GM18520 (cell line): ENCODE measurements around the gene JAK1.
"Not testable (repeated sequence)": the region's sequence is repeated elsewhere in the genome, so short reads cannot be mapped to it uniquely, and the experiment has no call there.

ENCODE experiments used
- ATAC-seq: cut with Tn5 transposase; IDR thresholded peaks from one replicate; pipeline ENCODE4 v1.9.1; 2021; ENCODE audit not compliant: unreplicated experiment

The JAK1 gene

DNA sequence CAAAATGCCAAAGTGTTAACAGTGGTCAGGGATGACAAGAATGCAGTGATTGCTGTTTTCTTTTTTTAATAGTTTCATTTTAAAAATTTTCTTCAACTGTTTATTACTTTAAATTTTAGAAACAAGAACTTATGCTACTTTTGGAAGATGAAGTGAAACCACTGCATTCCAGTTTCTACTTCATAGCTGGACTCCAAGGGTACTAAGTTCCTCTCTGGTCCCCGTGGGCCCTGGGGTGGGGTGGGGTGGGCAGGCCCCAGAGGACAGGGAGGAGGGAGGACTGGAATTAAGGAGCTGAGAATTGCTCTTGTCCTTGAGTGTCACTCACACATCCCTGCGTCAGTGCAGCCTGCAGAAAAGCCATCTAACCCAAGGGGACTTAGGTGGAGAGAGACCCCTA is 124.1 kb downstream of the JAK1 start:
- ATAC-seq: no peak

DNA sequence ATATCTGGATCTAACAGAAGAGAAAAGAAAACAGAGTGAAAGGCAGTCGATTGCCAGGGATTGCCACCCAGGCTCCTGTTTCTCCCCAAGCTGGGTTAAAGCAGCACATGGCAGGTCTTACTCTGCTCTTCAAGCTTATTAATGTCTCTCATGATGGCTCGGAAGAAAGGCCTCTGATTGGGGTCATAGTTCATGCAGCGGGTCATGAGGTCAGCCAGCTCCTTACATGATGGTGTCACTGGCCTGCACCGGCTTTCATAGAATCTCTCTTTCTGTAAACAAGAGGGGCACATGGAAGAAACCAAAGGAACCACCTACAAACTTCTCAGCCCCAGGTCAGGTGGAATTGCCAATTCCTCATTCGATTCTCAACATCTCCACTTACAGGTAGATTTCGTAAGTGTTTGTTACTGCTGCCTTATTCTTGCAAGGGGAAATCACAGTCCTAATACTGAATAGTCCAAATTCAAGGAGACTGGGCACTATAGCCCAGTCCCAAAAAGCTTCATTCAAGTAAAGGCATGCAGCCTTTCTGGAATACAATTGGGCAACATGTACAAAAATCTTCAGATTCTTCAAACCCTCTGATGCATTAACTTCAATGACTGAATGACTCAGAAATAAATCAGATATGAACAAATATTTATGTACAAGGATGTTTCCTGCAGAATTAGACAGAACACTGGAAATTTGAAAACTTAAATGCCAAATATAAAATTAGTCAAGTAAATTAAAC is 124.9 kb downstream of the JAK1 start:
- no peak for ATAC-seq

DNA sequence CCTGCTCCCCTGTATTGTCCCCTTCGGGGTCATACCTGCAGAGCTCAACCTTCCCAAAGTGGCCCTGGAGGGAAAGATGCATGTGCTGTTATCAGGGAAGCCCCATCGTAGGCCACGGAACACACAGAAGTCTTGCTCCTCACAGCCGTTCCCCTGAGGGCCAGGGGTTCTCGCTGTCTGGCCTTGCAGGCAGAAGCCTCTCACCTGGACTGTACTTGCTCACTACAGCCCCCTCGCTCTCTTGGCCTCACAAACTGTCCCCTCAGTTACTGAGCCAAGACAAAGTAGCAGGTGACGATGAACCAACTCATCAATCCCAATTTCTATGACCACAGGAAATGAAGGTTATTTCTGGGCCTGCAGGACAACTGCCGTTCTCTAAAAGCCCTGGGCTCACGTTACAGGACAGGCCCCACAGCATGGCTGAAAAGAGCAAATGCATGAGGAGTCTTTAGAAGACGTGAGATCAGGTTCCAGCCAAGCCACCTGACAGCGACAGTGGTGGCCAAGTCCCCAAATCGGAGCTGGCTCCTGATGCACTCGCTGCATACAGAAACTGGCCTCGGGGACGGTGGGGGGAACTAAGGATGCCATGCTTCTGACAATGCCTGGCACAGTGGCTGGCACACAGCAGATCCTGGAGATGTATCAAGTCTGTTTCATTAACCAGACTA is 126.5 kb downstream of the JAK1 start:
- ATAC-seq: no peak

DNA sequence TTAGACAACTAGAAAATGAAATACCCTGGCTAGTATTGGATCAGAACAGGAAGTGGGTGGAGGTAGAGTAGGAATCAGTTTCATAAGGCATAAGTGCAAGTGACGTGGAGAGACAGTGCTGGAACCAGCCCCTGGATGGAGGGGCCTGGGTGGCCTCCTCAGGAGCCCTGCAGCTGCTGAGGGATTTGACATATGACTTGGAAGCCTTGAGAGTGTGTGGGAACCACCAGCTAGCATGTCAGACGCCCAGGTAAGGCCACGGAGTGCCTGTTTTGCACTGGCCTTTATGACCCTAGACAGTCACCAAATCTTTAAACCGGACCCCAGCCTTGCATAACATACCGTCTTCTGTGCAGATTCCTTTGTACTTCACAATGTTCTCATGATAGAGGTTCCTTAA is 127.1 kb downstream of the JAK1 start:
- ATAC-seq: no peak

DNA sequence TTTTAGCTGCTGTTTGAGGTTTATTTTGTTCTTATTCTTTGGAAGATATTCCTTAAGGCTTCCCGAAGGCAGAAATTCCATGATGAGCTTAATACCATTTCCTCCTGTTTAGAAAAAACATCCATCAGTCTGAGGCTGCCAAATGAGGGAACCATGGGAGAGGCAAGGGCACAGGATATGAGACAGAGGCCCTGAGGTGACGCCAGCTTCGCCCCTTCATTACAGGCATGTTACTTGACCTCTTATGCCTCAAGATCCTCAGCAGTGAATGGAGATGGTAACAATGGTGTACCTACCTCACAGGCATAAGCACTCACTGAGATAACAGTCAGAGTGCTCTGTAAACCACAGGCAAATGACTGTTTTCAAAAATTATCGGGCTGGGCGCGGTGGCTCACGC is 127.9 kb downstream of the JAK1 start:
- ATAC-seq: no peak

DNA sequence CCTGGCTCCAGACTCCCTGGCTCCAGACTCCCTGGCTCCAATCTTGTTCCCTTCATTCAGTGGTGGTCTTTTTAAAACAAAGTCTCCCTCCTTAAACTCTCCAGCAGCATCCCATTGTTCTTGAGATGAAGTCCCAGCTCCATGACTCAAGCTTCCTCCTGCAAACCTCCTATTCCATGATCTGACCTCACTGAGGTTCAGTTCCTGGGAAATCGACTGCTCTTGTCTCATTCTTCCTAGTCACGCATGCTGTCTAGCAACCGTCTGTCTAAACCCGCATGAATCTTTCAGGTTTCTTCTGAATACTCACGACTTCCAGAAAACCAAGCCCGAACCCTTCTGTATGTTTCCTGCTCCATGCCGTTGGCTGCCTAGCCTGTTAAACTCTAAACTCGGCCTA is 129.5 kb downstream of the JAK1 start:
- ATAC-seq: no peak

DNA sequence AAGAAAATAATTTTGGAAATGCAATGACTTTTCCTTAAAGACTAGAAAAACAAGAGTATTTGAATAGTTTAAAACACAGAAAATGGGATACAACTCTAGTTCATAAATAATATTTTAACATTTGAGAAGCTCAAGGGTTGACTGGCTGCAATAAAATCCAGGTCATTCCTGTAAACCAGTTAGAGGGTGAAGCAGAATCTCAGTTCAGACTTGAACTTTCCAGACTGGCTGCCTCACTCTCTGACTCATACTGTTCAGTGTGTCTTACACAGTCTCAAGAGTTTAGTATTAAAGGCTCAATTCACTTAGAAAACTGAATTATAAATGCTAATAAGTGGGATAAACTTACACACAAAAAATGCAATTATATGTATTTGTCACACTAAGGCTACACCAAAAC is 131.6 kb downstream of the JAK1 start:
- ATAC-seq: no peak

DNA sequence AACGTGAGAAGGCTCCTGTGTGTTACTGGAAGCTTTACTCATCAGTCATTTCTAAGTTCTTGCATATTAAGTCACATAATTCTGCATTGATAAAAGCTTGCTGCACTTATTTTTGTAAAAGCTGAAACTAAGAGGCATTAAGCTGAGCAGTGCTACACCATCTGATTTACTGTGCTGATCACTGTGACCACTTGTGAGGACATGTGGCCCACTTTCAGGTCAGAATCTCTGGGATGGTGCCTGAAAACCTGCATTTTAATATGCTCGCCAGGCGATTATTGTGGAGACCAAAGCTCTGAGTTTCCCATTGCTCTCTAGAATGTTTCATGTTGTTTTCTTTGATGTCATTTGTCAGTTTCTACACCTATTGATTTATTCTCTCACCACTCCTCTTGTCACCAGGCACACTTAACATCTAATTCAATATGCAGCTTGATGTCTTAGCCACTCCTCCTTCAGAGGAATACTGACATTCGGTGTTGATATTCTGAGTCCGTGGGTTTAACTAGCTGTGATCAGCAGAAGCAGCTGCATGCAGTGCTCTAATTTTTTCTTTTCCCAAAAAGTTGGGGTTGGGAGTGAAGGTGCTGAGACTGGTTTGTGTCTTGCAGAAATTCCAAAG is 136.2 kb downstream of the JAK1 start:
- ATAC-seq: no peak

DNA sequence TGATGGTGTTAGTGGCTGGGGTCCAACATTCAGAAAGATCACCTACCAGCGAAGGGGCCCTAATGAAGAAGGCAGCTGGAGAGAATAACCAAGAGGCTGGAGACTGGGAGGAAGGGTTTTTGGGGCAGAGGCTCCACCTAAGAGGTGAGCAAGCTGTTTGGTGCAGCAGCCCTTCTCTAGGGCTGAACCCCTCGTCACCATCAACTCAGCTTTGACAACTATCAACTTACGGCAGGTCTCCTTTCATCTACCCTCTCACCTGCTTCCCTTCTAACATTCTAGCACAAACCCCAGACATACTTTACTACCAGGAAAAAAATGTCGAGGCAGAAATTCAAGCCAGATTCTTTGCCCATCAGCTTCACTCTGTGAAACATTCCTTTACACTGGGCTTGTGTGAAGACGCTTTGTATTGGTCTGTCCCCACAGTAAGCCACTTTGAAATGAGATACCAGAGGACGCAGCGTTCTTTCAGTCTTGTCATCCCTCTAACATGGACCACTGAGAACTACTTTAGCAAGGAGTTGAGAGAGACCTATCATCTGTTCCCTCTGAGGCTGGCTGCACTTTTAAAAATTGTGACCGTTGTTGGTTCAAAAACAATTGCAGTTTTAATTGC is 136.8 kb downstream of the JAK1 start:
- ATAC-seq: no peak

DNA sequence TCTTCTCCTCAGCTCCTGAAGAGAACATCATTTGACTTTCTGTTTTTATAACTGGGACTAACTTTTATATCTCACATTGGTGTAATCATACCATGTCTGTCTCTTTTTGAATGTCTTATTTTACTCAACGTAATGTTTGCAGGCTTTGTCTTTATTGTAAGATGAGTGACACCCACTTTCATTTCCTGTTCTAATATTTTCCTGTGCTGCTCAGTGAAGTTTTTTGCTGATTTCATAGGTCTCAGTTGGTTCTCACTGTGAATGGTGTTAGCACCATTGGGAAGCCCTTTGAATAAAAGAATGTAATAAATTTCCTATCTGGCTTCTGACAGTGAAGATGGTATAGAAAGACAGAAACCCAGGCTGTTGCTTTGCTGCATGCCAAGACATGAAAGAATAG is 137.5 kb downstream of the JAK1 start:
- ATAC-seq: no peak

DNA sequence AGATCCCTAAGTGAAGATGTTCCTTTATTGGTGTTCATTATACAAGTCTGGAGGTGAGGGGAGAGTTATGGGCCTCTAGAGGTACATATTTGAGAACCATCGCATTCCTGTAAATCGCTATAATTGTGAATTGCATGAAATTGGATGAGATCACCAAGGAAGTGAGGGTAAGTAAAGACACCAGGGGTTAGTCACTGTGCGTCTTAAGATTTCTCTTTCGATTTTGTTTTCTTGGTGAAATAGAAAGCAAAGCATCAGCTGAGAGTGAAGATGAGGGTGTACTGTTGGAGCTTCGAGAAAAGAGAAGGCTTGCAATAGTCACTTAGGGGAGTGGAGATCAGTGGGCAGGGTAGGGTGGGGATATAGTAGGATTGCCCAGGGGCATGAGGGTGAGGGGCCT is 139.4 kb downstream of the JAK1 start:
- ATAC-seq: peak; percentile 80

DNA sequence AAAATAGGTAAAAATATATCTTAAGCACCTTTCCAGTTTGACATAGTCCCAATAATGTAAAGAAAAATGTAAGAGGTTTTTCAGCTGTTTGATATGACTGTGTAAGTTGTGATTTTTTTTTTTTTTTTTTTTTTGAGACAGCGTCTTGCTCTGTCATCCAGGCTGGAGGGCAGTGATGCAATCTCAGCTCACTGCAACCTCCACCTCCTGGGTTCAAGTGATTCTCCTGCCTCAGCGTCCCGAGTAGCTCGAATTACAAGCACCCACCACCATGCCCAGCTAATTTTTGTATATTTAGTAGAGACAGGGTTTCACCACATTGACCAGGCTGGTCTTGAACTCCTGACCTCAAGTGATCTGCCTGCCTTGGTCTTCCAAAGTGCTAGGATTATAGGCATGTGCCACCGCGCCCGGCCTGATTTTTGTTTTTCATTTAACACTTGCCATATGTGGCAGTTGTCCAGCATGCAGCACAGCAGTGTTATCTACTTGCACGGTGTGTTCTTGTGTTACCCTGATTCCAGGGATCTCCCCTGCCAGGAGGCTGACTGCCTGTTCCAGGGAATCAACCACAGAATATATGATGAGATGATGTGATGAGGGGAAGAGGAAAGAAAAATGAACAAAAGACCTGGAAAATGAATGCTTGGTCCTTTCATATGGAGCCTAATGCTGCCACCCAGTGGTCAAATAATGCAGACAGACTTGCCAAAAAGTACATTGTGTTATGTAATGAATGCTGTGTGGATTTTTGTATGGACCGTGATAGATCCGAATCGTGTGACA is 142.5 kb downstream of the JAK1 start:
- peak; percentile 44 for ATAC-seq

DNA sequence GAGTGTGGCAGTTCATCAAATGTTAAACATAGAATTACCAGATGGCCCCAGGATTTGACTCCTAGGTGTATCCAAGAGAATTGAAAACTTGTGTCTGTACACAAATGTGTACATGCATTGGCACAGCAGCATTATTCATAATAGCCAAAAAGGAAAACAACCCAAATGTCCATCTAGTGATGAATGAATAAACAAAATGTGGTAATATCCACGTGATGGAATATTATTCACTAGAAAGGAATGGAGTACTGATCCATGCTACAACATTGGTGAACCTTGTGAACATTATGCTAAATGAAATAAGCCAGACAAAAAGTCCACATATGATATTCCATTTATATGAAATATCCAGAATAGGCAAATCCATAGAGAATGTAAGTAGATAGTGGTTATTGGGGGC is 143.7 kb downstream of the JAK1 start:
- ATAC-seq: no peak

DNA sequence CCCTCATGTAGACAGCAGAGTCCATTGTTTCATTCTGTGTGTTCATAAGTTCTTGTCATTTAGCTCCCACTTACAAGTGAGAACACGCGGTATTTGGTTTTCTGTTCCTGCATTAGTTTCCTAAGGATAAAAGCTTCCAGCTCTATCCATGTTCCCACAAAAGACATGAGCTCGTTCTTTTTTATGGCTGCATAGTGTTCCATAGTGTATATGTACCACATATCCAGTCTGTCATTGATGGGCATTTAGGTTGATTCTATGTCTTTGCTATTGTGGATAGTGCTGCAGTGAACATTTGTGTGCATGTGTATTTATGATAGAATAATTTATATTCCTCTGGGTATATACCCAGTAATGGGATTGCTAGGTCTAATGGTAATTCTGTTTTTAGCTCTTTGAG is 145.8 kb downstream of the JAK1 start:
- ATAC-seq: not testable (repeated sequence)

DNA sequence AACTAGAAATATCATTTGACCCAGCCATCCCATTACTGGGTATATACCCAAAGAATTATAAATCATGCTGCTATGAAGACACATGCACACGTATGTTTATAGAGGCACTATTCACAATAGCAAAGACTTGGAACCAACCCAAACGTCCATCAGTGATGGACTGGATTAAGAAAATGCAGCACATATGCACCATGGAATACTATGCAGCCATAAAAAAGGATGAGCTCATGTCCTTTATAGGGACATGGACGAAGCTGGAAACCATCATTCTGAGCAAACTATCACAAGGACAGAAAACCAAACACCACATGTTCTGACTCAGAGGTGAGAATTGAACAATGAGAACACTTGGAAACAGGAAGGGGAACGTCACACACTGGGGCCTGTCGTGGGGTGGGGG is 149.0 kb downstream of the JAK1 start:
- ATAC-seq: not testable (repeated sequence)

DNA sequence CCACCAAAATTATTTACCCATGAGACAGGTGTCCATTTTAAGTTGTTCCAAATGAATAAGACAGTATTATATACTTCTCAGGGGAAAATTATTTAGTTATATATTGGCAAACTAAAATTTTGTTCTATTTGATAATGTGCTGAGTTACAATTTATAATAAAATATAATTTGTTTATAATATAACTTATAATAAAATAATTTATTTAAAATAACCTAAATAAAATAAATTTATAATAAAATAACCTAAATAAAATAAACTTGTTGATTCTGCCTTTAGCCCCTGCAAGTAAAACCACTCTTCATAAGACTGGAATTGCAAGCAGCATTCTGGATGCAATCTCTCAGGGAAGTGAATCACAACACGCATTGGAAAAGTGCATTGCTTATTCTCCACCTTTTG is 151.9 kb downstream of the JAK1 start:
- ATAC-seq: no peak

DNA sequence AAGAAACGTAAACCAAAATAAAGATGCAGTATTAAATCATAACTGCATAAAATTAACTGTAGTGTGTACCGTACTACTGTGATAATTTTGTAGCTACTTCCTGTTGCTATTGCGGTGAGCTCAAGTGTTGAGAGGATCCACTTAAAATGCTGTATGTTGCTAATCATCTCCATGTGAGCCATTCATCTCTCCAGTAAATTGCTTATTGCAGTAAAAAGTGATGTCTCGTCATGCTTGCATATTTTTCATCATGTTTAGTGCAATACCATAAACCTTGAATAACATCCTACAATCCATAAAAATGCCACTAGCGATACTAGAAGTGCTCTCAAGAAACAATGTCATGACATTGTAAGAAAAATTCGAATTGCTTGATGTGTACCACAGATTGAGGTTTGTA is 155.2 kb downstream of the JAK1 start:
- no peak for ATAC-seq

DNA sequence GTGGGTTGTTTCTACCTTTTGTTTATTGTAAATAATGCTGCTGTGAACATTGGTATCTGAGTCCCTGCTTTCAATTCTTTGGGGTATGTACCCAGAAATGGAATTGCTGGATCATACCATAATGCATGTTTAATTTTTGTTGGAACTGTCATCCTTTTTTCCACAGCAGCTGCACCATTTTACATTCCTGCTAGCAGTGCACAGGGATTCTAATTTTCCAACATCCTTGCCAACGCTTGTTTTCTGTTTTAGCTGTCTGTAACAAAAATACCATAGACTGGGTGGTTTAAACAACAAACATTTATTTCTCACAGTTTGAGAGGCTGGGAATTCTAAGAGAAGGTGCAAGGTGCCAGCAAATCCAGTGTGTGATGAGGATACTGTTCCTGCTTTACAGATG is 156.3 kb downstream of the JAK1 start:
- ATAC-seq: no peak

DNA sequence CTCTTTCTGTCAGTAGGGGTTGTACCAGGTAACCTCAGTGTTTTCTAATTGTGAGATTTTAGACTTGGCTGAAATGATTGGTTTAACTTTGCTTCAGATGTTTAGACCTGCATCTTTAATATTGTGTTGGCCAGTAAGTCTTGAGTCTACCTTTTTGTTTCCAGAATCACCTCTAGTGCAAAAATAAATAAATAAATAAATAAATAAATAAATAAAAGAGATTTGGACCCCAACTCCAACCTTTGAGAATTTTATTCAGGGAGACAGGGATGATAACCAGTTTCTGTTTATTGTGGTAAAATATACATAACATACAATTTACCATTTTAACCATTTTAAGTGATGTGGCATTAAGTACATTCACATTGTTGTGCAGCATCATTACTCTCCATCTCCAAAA is 157.0 kb downstream of the JAK1 start:
- no peak for ATAC-seq

DNA sequence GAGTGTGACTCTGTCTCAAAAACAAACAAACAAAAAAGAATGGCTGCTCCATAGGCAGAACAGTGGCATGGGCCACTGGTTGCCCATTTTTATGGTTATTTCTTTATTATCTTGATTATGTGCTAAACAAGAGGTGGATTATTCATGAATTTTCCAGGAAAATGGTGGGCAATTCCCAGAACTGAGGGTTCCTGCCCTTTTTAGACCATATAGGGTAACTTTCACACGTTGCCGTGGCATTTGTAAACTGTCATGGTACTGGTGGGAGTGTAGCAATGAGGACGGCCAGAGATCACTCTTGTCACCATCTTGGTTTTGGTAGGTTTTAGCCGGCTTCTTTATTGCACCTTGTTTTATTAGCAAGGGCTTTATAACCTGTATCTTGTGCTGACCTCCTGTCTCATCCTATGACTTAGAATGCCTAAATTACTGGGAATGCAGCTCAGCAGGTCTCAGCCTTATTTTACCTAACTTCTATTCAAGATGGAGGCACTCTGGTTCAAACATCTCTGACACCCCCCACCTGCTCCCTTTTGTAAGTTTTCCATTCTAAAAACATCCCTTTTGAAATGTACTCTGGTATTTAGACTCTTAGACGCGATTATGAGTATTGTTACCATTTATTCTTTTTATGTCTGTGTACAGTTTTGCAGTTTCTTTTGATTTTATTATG is 164.4 kb downstream of the JAK1 start:
- ATAC-seq: no peak

DNA sequence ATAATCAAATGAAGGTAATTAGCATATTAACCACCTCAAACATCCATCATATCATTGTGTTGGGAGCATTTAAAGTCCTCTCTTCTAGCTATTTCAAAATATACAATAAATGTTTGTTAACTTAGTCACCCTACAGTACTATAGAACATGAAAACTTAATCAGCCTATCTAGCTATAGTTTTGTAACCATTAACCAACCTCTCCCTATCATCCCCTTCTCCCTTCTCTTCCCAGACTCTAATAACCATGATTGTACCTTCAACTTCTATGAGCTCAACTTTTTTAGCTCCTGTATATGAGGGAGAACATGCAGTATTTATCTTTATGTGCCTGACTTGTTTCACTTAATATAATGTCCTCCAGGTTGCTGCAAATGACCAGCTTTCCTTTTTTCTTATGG is 167.5 kb downstream of the JAK1 start:
- no peak for ATAC-seq
